HepG2 (cell line): ENCODE results near the gene SAMD8. TPM values are rescaled to one million over a fixed set of nuclear protein-coding genes. Genes with fewer than 3 reads are reported as not detected.

Experiments
- AGO1 ChIP-seq: fragments of 200-400 bp; formaldehyde crosslinking; IDR thresholded peaks from 2 replicates; pipeline ENCODE4 v1.6.1; 2017; ENCODE audit warnings: mild to moderate bottlenecking, low read depth, low read length, moderate library complexity; ENCODE audit not compliant: poor library complexity, severe bottlenecking
- ARNTL ChIP-seq: sonication (generic); formaldehyde crosslinking; IDR thresholded peaks from 2 replicates; pipeline ENCODE4 v1.4.0; 2020; ENCODE audit warnings: mild to moderate bottlenecking, missing genetic modification reagents
- GATAD2A ChIP-seq: IDR thresholded peaks from 2 replicates; pipeline ENCODE4 v1.6.1; 2016
- GZF1 ChIP-seq: sonication (generic); formaldehyde crosslinking; IDR thresholded peaks from 2 replicates; pipeline ENCODE4 v1.5.1; 2020; ENCODE audit warnings: mild to moderate bottlenecking, missing genetic modification reagents
- HNRNPK ChIP-seq: fragments of 200-400 bp; formaldehyde crosslinking; IDR thresholded peaks from 2 replicates; pipeline ENCODE4 v1.6.1; 2018; ENCODE audit warnings: low read length, low read depth, moderate library complexity, mild to moderate bottlenecking; ENCODE audit not compliant: poor library complexity, severe bottlenecking
- KDM3A ChIP-seq: IDR thresholded peaks from 2 replicates; pipeline ENCODE4 v1.6.1; 2018; ENCODE audit warnings: low read depth, missing compliant biosample characterization
- MEIS2 ChIP-seq: sonication (generic); formaldehyde crosslinking; IDR thresholded peaks from 2 replicates; pipeline ENCODE4 v1.9.0; 2021; ENCODE audit warnings: mild to moderate bottlenecking, missing genetic modification reagents
- SOX5 ChIP-seq: IDR thresholded peaks from 2 replicates; pipeline ENCODE4 v1.6.1; 2016; ENCODE audit warnings: borderline replicate concordance
- TBX2 ChIP-seq: sonication (generic); formaldehyde crosslinking; IDR thresholded peaks from 2 replicates; pipeline ENCODE4 v1.5.0; 2020; ENCODE audit warnings: missing genetic modification reagents, mild to moderate bottlenecking, borderline replicate concordance
- TOPORS ChIP-seq: sonication (generic); formaldehyde crosslinking; IDR thresholded peaks from 2 replicates; pipeline ENCODE4 v1.8.0; 2023; ENCODE audit warnings: mild to moderate bottlenecking, missing genetic modification reagents
- XRCC5 ChIP-seq: fragments of 200-400 bp; formaldehyde crosslinking; optimal IDR thresholded peaks from 2 replicates; pipeline ENCODE3; 2017; ENCODE audit warnings: mild to moderate bottlenecking, low read length
- ZNF10 ChIP-seq: sonication (generic); formaldehyde crosslinking; IDR thresholded peaks from 2 replicates; pipeline ENCODE4 v1.4.0; 2020; ENCODE audit warnings: mild to moderate bottlenecking, low read depth, missing genetic modification reagents, borderline replicate concordance
- ZNF207 ChIP-seq: fragments of 450-650 bp; IDR thresholded peaks from 2 replicates; pipeline ENCODE4 v1.6.1; 2016; ENCODE audit warnings: antibody characterized with exemption, borderline replicate concordance
- ZNF550 ChIP-seq: sonication (generic); formaldehyde crosslinking; IDR thresholded peaks from 2 replicates; pipeline ENCODE4 v1.4.0; 2020; ENCODE audit warnings: mild to moderate bottlenecking, missing genetic modification reagents, borderline replicate concordance
- ZNF562 ChIP-seq: sonication (generic); formaldehyde crosslinking; IDR thresholded peaks from 2 replicates; pipeline ENCODE4 v1.8.0; 2022; ENCODE audit warnings: missing genetic modification reagents, borderline replicate concordance
- ZNF672 ChIP-seq: sonication (generic); formaldehyde crosslinking; IDR thresholded peaks from 2 replicates; pipeline ENCODE4 v1.8.1; 2022; ENCODE audit warnings: missing genetic modification reagents
- ZNF674 ChIP-seq: sonication (generic); formaldehyde crosslinking; IDR thresholded peaks from 2 replicates; pipeline ENCODE4 v1.5.0; 2020; ENCODE audit warnings: low read depth, mild to moderate bottlenecking, missing genetic modification reagents
- ZNF749 ChIP-seq: sonication (generic); formaldehyde crosslinking; IDR thresholded peaks from 2 replicates; pipeline ENCODE4 v1.8.0; 2022; ENCODE audit warnings: mild to moderate bottlenecking, missing genetic modification reagents, moderate library complexity, borderline replicate concordance
- polyA plus RNA-seq, 8 experiments: library from polyadenylated mRNA; depleted of rRNA in 3 of 8; stranded (reverse) in 7 of 8; unstranded in 1 of 8; fragments of >200 nt; fragmentation: Illumina TruSeq in 4 of 8; extraction: Trizol in 4 of 8; gene quantifications; 2 replicates each; pipeline versions ENCODE4 v1.2.1 to v1.2.3, GENCODE V29; 2011 to 2016; ENCODE audit warnings: low read depth in 4 of 8, missing spikeins in 1 of 8, mixed read lengths in 1 of 8; ENCODE audit not compliant: insufficient read depth in 1 of 8
- total RNA-seq, 5 experiments: library from RNA; depleted of rRNA; stranded (reverse); fragments of >200 nt; fragmentation: Illumina TruSeq; extraction: Trizol; gene quantifications; 2 replicates each; pipeline ENCODE4 v1.2.3, GENCODE V29; 2016; ENCODE audit warnings: low read depth in 1 of 5
- TF ChIP-seq, protein P1 (sequence below): sonication (generic); formaldehyde crosslinking; IDR thresholded peaks from 2 replicates; pipeline ENCODE4 v1.5.0; 2020; ENCODE audit warnings: missing genetic modification reagents
- TF ChIP-seq, protein P2 (sequence below): sonication (generic); formaldehyde crosslinking; IDR thresholded peaks from 2 replicates; pipeline ENCODE4 v1.4.0; 2020; ENCODE audit warnings: mild to moderate bottlenecking, missing genetic modification reagents
- TF ChIP-seq, protein P3 (sequence below), 2 experiments: sonication (generic) in 1 of 2; formaldehyde crosslinking in 1 of 2; IDR thresholded peaks; 2 replicates each; pipeline versions ENCODE4 v1.6.1 to v1.9.0; 2014 to 2022; ENCODE audit warnings: antibody characterized with exemption in 1 of 2, borderline replicate concordance in 1 of 2, inconsistent platforms in 1 of 2, low read depth in 1 of 2, missing genetic modification reagents in 1 of 2
- TF ChIP-seq, protein P4 (sequence below): sonication (generic); formaldehyde crosslinking; IDR thresholded peaks from 2 replicates; pipeline ENCODE4 v1.4.0; 2020; ENCODE audit warnings: missing genetic modification reagents

The SAMD8 gene
- total and polyA plus RNA-seq, 2 of the 13 experiments (the other 11 are each of a cell fraction or from before 2014, with no cell fraction given) = 10.4 to 13.2 TPM

DNA sequence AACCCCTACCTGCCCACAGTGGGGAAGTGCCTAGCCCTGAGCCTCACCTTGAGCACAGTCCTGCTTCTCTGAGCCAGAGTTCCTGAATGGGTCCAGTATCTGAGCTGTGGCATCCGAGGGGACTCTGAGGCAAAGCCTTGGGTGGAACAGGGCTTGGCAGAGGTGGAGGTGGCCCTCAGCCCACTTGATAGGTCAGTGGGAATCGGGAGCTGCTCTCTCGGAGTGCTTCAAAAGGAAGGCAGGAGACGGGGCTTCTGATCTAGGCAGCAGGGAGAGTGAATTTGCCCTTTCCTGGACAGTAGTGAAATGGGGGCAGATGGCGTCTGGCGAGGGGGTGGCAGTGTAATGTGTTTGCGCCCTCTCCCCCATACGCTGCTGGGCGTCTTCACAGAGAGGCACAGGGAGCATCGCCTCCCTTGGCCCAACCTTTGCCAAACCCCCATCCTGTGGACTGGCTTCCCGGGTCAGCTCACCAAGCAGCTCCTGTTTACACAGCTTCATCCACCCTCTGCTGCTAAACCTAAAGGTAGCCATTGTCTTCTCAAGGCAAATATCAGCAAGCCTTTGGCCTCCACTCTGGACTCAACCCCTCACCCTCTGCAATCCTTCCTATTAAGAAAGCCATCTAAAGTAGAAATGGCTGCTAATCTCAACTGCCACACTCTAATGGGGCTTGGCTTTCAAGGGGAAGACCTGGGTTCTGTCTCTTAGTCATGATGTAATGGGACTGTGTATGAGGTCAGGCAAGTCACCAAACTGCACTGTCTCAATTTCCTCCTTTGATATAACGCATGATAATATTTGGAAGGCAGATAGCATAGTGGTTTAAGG is 78.0 kb downstream of the SAMD8 start (continued):
- TF ChIP-seq, protein P1, sequence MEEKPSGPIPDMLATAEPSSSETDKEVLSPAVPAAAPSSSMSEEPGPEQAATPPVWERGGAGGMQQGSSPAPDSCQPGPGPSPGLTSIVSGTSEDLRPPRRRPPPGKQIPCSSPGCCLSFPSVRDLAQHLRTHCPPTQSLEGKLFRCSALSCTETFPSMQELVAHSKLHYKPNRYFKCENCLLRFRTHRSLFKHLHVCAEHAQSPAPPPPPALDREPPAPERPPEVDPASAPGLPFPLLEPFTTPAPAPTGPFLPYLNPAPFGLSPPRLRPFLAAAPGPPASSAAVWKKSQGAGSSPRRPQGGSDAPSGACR (CRISPR knock-in tag) = 0 out of 2 replicates have a peak, but pooled peaks have one; percentile 30
- no peak for TF ChIP-seq KDM3A (CRISPR knock-in tag)
- no peak for TF ChIP-seq ARNTL (CRISPR knock-in tag)
- no peak for TF ChIP-seq GZF1 (CRISPR knock-in tag)
- TF ChIP-seq, protein P2, sequence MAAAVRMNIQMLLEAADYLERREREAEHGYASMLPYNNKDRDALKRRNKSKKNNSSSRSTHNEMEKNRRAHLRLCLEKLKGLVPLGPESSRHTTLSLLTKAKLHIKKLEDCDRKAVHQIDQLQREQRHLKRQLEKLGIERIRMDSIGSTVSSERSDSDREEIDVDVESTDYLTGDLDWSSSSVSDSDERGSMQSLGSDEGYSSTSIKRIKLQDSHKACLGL (CRISPR knock-in tag) = no peak
- TF ChIP-seq ZNF672 = no peak
- peak; percentile 40; the same call in 1 of the 2 replicates for TF ChIP-seq GATAD2A
- 0 out of 2 replicates have a peak, but pooled peaks have one; percentile 35 for TF ChIP-seq TBX2 (CRISPR knock-in tag)
- no peak for TF ChIP-seq ZNF10 (CRISPR knock-in tag)
- TF ChIP-seq HNRNPK = no peak
- no peak for TF ChIP-seq ZNF749 (CRISPR knock-in tag)
- TF ChIP-seq ZNF207 = no peak
- TF ChIP-seq ZNF674 (CRISPR knock-in tag) = no peak
- TF ChIP-seq SOX5 (CRISPR knock-in tag) = peak; percentile 77; the same call in 1 of the 2 replicates
- no peak for TF ChIP-seq TOPORS (CRISPR knock-in tag)
- no peak for TF ChIP-seq ZNF550 (CRISPR knock-in tag)
- TF ChIP-seq XRCC5 = peak; percentile 55
- TF ChIP-seq AGO1 = no peak
- no peak for TF ChIP-seq MEIS2
- TF ChIP-seq, protein P3, sequence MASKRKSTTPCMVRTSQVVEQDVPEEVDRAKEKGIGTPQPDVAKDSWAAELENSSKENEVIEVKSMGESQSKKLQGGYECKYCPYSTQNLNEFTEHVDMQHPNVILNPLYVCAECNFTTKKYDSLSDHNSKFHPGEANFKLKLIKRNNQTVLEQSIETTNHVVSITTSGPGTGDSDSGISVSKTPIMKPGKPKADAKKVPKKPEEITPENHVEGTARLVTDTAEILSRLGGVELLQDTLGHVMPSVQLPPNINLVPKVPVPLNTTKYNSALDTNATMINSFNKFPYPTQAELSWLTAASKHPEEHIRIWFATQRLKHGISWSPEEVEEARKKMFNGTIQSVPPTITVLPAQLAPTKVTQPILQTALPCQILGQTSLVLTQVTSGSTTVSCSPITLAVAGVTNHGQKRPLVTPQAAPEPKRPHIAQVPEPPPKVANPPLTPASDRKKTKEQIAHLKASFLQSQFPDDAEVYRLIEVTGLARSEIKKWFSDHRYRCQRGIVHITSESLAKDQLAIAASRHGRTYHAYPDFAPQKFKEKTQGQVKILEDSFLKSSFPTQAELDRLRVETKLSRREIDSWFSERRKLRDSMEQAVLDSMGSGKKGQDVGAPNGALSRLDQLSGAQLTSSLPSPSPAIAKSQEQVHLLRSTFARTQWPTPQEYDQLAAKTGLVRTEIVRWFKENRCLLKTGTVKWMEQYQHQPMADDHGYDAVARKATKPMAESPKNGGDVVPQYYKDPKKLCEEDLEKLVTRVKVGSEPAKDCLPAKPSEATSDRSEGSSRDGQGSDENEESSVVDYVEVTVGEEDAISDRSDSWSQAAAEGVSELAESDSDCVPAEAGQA (IDR thresholded peaks at IDR 0.05; ENCODE audit: low read depth) = no peak
- TF ChIP-seq, protein P3 (CRISPR knock-in tag; IDR thresholded peaks at IDR 0.05; ENCODE audit: borderline replicate concordance) = no peak
- TF ChIP-seq, protein P4, sequence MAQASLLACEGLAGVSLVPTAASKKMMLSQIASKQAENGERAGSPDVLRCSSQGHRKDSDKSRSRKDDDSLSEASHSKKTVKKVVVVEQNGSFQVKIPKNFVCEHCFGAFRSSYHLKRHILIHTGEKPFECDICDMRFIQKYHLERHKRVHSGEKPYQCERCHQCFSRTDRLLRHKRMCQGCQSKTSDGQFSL (CRISPR knock-in tag) = no peak
- no peak for TF ChIP-seq ZNF562 (CRISPR knock-in tag)
